Medulla oblongata (tissue), 1 donor: Measurements from ENCODE around the gene RMND1.
"Not testable (repeated sequence)": the region's sequence is repeated elsewhere in the genome, so short reads cannot be mapped to it uniquely, and the experiment has no call there.

Source experiments
- DNase-seq: peaks from one replicate; pipeline ENCODE4 v3.0.0-alpha.2; 2015; ENCODE audit errors: extremely low spot score

The RMND1 gene, protein sequence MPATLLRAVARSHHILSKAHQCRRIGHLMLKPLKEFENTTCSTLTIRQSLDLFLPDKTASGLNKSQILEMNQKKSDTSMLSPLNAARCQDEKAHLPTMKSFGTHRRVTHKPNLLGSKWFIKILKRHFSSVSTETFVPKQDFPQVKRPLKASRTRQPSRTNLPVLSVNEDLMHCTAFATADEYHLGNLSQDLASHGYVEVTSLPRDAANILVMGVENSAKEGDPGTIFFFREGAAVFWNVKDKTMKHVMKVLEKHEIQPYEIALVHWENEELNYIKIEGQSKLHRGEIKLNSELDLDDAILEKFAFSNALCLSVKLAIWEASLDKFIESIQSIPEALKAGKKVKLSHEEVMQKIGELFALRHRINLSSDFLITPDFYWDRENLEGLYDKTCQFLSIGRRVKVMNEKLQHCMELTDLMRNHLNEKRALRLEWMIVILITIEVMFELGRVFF

DNA sequence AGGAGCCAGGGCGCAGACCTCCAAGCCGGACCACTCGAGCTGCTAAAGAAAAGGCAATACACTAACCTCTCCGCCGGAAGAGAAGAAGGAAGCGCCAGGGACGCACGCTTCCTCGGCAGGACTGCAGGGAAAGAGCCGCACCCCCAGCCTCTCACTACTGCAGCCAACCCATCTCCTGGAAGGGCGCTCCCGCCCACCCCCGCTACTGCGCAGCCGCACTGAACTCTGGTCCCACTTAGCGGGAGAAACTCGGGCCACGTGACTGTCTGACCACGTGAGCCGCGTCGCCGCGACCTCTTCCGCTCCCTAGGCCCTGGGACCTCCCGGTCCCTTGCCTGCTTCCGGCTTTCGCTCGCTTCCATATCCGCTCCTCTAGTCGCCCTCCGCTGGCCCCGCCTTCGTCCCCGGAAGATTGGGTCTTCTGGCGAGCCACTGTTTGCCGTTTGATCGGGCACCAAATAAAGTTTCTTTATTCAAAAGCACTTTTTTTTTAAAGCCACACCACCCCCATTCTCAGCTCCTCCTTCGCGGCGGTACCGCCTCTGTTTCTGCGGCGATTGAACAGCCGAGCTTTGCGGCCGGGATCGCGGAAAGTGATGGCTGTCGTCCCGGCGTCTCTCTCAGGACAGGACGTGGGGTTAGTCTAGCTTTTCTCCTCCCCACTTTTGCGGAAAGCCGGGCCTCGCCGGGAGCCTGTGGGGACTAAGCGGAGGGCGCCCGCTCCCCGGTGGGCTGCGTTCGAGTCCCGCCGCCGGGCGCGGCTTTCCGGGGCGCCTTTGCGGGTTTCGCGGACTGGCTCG lies at the start of gene RMND1:
RMND1 (minus strand) TSS at position 177 of the 800 bp plus-strand sequence. CDS start 6,315 bp downstream, outside the sequence.
- DNase-seq: peak; percentile 100

DNA sequence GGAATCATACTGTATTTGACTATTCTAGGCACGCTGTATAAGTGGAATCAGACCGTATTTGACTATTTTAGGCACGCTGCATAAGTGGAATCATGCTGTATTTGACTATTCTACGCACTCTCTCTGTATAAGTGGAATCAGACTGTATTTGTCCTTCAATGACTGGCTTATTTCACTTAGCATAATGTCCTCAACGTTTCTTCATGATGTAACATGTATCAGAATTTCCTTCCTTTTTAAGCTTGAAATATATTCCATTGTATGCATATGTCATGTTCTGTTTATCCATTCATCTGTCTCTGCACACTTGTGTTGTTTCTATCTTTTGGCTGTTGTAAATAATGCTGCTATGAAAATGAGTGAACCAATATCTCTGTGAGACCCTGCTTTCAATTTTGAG lies 47.6 kb upstream of the RMND1 start:
- no peak for DNase-seq

DNA sequence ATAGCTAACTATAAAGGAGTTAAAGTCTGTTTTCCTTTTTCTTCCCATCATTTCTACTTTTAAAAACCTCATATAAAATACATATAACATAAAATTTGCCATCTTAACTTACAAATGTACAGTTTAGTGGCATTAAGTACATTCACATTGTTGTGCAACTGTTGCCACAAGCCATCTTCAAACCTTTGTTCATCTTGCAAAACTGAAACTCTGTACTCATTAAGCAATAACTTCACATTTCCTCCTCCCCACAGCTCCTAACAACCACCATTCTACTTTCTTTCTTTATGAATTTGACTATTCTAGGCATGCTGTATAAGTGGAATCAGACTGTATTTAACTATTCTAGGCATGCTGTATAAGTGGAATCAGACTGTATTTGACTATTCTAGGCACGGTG lies 46.4 kb upstream of the RMND1 start:
- DNase-seq: no peak

DNA sequence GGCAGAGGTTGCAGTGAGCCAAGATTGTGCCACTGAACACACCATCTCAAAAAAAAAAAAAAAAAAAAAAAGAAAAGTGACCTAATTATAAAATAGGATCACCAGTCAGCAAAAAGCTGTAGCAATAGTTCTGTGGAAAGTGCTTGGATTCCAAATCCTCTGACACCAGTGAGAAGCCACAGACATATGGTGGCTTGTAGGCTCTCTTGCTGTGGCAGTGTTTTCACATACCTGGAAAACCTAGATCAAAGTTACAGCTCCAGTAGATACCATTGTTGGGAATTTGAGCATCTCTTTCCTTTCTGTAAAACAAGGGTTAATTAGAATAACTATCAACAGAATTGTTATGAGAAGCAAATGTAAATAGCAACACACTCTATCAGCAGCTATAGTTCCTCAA lies 46.0 kb upstream of the RMND1 start:
- DNase-seq: no peak

DNA sequence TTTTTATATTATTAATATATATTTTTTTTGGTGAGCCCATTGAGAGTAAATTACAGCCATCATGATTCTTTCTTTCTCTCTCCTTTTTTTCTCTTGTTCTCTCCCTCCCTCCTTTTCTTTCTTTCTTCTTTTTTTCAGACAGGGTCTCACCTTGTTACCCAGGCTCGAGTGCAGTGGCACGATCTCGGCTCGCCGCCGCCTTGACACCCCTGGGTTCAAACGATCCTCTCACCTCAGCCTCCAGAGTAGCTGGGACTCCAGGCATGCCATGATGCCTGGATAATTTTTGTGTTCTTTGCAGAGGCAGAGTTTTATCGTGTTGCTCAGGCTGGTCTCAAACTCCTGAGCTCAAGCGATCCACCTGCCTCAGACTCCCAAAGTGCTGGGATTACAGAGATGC lies 43.5 kb upstream of the RMND1 start:
- DNase-seq: no peak

DNA sequence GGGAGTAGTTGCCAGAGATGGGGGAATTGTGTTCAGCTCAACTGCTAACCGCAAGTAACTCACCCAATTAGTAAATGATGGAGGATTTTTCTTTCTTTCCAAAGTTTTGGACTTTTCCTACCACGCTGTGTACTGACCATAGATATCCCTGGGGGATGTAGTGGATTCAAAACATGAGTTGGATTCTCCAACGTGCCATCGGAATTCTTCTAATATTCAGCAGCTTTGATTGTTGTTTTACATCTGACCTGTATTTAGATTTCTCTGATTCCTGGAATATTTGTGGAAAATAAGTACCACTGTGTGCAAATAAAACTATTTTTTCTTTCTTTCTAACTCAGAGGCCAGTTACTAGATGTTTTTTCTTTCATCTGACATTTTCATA lies 43.0 kb upstream of the RMND1 start:
- no peak for DNase-seq

DNA sequence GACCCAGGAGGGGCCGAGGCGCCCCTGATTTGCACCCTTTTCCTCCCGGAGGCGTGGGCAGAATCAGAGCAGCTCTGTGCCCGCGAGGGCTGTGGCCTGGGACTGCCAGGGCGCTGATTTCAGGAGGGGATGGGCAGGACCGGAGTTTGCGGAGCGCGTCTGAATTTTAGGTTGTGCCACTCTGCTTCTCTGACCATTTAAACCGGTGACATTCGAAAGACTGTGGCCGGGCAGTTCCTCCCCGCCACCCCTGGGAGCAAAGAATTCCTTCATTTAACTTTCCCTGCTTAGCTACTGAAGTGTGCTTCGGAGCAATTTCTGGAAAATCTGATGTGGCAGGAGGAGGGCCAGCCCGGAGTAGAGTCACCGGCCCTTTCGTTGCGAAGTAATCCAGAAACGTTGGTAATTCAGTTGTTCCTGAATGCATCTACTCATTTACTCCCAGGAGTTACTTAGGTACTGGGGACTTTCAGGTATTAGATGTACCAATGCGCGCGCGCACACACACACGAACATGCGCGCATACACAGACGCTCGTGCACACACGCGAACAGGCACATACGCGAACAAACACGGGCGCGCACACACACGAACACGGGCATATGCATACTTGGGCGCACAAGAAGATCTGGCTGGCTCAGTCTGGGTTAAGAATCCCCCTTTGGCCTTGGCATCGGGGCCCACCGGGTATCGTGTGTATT lies 42.5 kb upstream of the RMND1 start:
- DNase-seq: no peak

DNA sequence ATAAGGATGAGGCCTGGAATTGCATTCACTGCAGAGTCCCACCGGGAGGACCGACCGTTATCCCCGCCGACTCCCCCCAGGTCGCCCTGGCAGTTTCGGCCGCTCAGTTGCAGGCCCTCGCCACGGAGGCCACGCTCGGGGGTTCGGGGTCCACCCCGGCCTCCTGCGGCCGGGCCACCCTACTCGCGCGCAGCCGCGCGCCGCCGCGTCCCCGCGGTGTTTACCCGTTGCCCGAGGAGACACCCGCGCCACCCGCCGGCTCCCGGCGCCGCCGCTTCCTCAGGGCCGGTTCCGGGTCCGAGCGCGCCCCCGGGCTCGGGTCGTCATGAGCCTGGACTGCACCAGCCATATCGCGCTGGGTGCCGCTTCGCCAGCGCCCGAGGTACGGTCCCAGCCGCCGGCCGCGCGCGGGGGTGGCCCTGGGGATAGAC lies 41.9 kb upstream of the RMND1 start, which contains the start of gene CCDC170:
CCDC170 (plus strand) TSS at position 214 of the 431 bp plus-strand sequence; CDS start at position 326, 112 bp downstream.
- no peak for DNase-seq

DNA sequence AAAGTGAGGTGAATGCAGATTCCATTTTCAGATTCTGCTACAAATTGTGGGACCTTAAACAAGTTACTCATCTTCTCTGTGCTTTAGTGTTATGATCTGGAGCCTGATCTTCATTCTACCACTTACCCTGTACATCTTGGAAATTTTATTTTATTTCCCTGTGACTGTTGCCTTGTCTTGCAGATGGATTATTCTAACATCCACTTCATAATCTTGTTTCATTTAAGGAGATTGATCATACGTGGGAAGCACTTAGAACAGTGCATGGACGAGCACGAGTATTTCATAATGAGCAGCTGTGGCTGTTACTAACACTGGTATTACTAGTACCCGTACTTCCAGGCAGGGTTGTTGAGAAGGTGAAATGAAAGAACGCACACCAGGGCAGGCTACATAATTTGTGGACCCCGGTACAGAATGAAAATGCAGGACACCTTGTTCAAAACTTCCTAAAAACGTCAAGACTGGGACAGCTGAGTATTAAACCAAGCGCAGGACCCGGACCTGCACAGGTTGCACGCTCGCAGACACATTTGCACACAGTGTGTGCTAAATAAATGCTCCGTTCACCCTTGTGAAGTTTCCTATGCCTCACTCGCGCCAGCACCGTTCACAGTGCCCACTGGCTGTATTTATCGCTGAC lies 41.4 kb upstream of the RMND1 start:
- no peak for DNase-seq

DNA sequence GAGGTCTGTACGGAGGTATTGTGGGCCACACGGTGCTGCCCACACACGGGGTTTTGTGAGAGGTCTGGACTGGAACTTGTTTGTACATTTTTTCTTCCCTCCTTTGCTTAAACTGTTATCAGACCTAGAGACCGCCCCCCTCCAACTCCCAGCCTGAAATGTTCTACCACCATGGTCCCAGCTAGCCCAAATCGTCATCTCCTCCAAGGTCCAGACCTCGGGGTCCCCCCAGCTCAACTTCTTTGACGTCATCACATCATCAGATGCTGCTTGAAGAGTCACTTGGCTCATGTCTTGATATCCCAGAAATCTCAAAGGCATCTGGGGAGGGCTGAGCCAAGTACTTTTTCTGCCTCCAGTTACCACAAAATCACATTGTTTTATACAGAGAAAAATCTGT lies 39.1 kb upstream of the RMND1 start:
- DNase-seq: no peak

DNA sequence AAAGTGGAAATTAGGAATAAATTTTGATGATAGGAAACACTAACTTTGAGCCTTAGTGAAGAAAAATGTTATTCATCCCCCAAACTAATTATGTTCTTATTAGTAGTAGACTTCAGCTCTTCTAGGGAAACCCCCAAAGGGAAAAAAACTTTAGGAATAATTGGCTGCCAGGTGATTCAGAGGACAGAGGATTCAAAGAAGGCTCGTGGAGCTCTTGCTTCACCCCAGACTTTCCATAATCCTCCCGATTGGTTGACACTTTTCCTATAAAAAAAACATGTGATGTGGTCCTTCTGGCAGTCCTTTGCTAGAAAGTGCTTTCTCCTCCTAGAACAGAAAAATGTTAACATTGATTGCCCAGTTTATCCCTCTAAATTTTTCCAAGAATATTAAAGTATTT lies 36.3 kb upstream of the RMND1 start:
- no peak for DNase-seq

DNA sequence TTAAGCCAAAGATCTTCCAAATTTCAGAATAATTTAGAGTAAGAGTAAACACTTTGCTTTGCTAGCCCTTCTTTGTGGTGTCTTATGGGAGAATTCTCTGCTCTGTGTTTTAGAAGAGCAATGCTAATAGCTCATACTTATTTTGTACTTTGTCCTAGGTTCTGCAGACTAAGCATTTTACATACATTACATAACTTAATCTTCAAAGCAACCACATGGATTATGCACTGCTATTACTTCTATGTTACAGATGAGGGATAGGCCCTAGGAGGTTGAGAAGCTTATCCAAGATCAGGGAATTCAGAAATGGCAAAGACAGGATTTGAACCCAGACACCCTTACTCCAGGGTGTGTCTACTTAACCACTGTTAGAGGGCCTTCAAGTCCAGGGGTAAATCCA lies 32.1 kb upstream of the RMND1 start:
- DNase-seq: no peak

DNA sequence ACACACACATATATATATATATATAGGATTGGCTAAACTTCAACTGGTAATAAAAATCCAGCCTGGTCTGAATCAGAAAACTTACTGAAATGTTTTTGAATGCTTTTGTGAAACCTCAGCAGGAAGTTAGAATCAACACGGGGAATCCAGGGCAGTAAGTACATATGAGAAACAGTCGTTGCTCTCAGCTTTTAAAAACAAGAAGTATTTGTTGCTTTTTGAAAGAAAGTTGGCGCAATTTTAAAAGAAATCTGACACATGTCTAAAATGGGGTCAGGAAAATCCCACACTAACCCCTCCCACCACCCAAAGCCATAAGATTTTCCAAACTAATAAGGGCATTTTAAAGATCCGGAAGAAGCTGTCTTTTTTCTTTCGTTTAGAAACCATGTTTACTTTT lies 30.4 kb upstream of the RMND1 start:
- DNase-seq: no peak

DNA sequence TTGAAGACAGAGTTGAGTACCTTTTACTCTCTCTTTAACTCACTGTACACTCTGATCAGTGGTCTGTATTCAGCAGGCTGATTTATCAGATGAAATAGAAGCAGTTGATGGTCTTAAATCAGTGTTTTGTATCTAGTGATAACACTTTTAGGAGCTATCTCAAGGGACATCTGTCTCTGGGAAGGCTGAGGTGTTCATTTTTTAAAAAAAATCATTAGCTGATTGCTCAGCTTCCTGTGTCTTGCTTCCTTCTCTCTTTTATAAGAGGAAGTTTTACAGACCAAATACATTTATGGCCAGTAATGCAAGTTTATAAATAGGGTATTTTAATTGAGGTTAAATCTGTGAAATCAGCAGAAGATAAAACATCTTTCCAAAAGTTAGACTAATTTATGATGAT lies 29.9 kb upstream of the RMND1 start:
- no peak for DNase-seq

DNA sequence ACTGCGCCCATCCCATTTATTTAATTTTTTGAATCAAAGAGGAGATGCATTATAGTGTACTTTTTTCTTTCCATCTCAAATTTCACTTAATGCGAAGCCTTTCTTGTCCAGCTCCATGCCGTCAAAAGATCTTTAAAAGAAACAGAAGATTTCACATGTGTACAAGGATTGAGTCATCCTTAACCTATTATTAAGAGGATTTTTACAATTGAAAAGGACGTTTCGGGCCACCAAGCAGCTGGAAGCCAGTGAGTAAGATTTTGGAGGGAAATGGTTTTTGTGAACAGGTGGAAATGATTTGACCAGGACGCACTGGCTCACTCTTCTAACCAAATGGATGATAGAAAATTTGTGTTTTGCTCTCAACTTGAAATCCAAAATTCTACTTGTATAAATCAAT lies 26.7 kb upstream of the RMND1 start:
- no peak for DNase-seq

DNA sequence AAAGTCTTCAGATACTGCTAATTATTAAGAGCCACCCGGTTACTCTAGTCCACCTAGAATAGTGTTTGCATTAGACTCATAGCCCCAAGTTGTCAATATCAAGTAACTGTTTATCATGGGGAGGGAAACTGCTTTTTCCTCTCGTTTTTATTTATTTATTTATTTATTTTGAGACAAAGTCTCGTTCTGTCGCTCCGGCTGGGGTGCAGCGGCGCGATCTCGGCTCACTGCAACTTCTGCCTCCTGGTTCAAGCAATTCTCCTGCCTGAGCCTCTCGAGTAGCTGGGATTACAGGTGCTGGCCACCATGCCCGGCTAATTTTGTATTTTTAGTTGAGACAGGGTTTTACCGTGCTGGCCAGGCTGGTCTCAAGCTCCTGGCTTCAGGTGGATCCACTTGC lies 25.8 kb upstream of the RMND1 start:
- no peak for DNase-seq

DNA sequence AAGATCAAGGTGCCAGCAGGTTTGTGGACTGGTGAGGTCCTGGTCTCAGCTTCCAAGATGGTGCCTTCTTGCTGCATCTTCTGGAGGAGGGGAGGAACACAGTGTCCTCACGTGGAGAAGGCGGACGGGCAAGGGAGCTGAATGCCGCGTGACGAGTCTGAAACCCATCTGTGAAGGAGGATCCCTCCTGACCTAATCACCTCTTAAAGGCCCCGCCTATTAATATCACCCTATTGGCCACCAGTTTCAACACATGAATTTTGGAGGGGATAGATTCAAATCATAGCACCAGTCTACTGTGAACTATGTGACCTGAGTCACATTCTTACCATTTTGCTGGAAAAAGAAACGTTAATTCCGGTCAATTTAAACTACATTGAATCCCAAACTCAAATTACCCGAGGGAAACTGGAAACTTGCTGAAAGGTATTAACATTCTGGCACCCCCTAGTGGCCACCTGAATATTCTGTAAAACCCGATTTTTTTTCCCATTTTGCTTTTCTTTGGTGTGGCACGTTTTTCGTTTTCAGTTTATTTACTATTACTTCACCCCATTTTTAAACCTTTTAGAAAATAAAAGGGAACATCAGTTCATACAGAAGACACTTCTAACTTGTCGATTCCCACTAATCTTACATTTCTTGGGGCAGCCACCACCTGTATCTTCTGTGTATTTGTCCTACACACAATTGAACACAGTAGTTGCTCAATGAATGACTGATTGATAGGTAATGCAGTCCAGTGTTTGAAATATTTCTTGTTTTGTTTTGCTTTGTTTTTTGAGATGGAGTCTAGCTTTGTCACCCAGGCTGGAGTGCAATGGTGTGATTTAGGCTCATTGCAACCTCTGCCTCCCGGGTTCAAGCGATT lies 24.0 kb upstream of the RMND1 start:
- DNase-seq: peak; percentile 71

DNA sequence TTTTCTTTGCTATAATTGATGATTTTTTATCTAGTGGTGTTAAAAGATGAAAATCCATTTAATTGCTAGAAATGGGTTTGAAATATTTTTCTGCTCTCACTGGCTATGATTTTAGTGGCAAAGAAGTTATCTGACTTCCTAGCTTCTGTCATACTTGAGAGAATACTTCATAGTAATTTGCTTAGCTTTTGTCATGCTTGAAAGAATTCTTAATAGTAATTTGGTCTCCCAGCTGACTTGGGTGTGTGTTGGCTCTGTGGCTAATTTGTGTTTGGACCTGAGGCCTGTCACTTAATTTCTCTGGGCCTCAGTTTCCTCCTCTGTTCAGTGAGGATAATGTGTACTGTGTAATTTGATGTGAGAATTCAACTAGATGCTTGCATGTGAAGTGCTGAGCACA lies 12.8 kb upstream of the RMND1 start:
- no peak for DNase-seq

DNA sequence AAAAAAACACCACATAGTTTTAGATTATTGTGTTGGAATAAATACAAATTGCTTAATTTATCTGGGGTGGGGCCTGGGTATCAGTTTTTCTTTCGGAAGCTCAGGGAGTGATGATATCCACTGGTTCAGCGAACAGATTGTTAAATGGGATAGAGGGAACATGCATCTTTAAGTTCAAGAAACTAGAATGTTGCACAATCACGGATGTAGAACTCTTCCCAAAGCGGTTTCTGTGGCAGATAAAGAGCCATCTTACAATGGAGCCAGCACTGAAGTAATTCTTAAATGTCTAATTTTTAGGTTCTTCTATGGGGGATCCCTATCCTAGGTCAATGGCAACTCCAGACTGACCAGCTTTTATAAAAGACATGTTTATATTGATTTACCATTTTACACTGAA lies 9.7 kb upstream of the RMND1 start:
- no peak for DNase-seq

DNA sequence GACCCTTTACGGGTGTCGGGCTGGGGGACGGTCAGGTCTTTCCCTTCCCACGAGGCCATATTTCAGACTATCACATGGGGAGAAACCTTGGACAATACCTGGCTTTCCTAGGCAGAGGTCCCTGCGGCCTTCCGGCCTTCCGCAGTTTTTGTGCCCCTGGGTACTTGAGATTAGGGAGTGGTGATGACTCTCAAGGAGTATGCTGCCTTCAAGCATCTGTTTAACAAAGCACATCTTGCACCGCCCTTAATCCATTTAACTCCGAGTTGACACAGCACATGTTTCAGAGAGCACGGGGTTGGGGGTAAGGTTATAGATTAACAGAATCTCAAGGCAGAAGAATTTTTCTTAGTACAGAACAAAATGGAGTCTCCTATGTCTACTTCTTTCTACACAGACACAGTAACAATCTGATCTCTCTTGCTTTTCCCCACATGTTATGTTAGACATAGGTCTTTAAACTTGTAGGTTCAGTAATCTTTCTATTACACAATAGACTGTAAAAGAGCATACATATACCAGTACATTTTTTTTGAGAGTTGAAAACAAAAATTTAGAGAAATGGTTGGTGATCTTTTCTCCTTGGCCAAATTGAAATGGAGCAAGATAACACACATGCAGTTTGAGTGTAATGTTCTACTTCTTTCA lies 3.9 kb upstream of the RMND1 start:
- not testable (repeated sequence) for DNase-seq
